Umbilical cord (tissue), 2 donors: ENCODE measurements around the gene SPACDR. TPM values are rescaled to one million over a fixed set of nuclear protein-coding genes. Genes with fewer than 3 reads are reported as not detected.

Experiments
- DNase-seq: peaks from one replicate; pipeline ENCODE4 v3.0.0-alpha.2; 2015; ENCODE audit warnings: low spot score
- total RNA-seq: library from RNA; depleted of rRNA; stranded (reverse); fragments of >200 nt; gene quantifications from one replicate; pipeline ENCODE4 v1.2.3, GENCODE V29; 2014; ENCODE audit warnings: low replicate concordance; ENCODE audit not compliant: insufficient read depth

Gene SPACDR
- total RNA-seq, 1 donor from 2014 or later, result not detected

GRCh38 chr7:100485471-100485876, 21.4 kb upstream of the SPACDR start:
- DNase-seq, result no peak

GRCh38 chr7:100484673-100485045, 20.6 kb upstream of the SPACDR start:
- DNase-seq, result no peak

- peak; percentile 85 for DNase-seq
These were observed 19.9 kb upstream of the SPACDR start, which contains the start of gene NYAP1 for GRCh38 chr7:100483722-100484672. Gene NYAP1 (plus strand): TSS chr7:100483927. CDS start chr7:100485312, 1,385 bp downstream.

- peak; percentile 63 for DNase-seq
These were observed 19.1 kb upstream of the SPACDR start for GRCh38 chr7:100483090-100483721.

GRCh38 chr7:100482728-100483089, 18.6 kb upstream of the SPACDR start:
- no peak for DNase-seq

- DNase-seq, result no peak
These were observed 17.4 kb upstream of the SPACDR start for GRCh38 chr7:100481466-100481865.

GRCh38 chr7:100478958-100479660, 15.0 kb upstream of the SPACDR start, which contains the start of gene TSC22D4:
Gene TSC22D4 (minus strand): TSS chr7:100479214. CDS start chr7:100478038, 1,176 bp downstream.
- DNase-seq, result peak; percentile 98

- no peak for DNase-seq
These were observed 13.8 kb upstream of the SPACDR start for GRCh38 chr7:100477871-100478267.

GRCh38 chr7:100476903-100477870, 13.1 kb upstream of the SPACDR start:
- DNase-seq, result no peak

GRCh38 chr7:100476101-100476780, 12.2 kb upstream of the SPACDR start:
- DNase-seq, result peak; percentile 57

- peak; percentile 89 for DNase-seq
These were observed 11.5 kb upstream of the SPACDR start for GRCh38 chr7:100475549-100475948.

- DNase-seq, result no peak
These were observed 8.9 kb upstream of the SPACDR start for GRCh38 chr7:100472854-100473499.

- no peak for DNase-seq
These were observed 8.2 kb upstream of the SPACDR start for GRCh38 chr7:100472121-100472851.

GRCh38 chr7:100471021-100471420, 7.0 kb upstream of the SPACDR start:
- no peak for DNase-seq

- DNase-seq, result peak; percentile 77
These were observed 5.4 kb upstream of the SPACDR start for GRCh38 chr7:100469227-100470044.

GRCh38 chr7:100467638-100468373, 3.7 kb upstream of the SPACDR start:
- no peak for DNase-seq
